ENCODE measurements around the gene CBX4. TPM values are rescaled to one million over a fixed set of nuclear protein-coding genes. Genes with fewer than 3 reads are reported as not detected.

Gene CBX4
- total RNA-seq, 4 donors from 2014 or later, result 11.6 to 15.3 (median 14.4) TPM

GRCh38 chr17:79864617-79865250 is 25.5 kb upstream of the CBX4 start:
- DNase-seq (ENCODE audit: low spot score in 2 of 2), result no peak
- TF ChIP-seq POLR2A (IDR thresholded peaks at IDR 0.05) (no peak), CTCF (IDR thresholded peaks at IDR 0.05) (no peak), EP300 (IDR thresholded peaks at IDR 0.05) (no peak)
- WGBS, 2 donors, result 74 to 78% methylated on average over 20 of the region's 20 CpGs

GRCh38 chr17:79864147-79864546 is 24.9 kb upstream of the CBX4 start:
- Histone ChIP-seq H3K27ac (no peak overlapping the region), H3K36me3 (no peaks in the 10 kb centered on the region), H3K27me3 (peaks cover 0 to 61% of the 10 kb centered on the region in 2 donors), H3K9me3 (no peaks in the 10 kb centered on the region), H3K4me1 (no peaks in the 10 kb centered on the region), H3K4me3 (no peak overlapping the region)
- 74 to 75% methylated on average over 9 of the region's 9 CpGs for WGBS, 2 donors
- DNase-seq (ENCODE audit: low spot score in 2 of 2), result no peak
- TF ChIP-seq EP300 (IDR thresholded peaks at IDR 0.05), result no peak
- no peak for TF ChIP-seq POLR2A (IDR thresholded peaks at IDR 0.05)
- TF ChIP-seq CTCF (IDR thresholded peaks at IDR 0.05), result no peak

More at GRCh38 chr17:79864617-79865250, 25.5 kb upstream of the CBX4 start:
- Histone ChIP-seq H3K36me3 (no peaks in the 10 kb centered on the region), H3K4me1 (no peaks in the 10 kb centered on the region), H3K27ac (no peak overlapping the region), H3K9me3 (no peaks in the 10 kb centered on the region), H3K4me3 (no peak overlapping the region), H3K27me3 (peaks cover 0 to 64% of the 10 kb centered on the region in 2 donors)

GRCh38 chr17:79862771-79863440 is 23.7 kb upstream of the CBX4 start:
- WGBS, 2 donors, result 72 to 75% methylated on average over 12 of the region's 13 CpGs
- H3K36me3 ChIP-seq, result no peaks in the 10 kb centered on the region

GRCh38 chr17:79862238-79862637 is 23.0 kb upstream of the CBX4 start:
- Histone ChIP-seq H3K27me3 (peaks cover 0 to 71% of the 10 kb centered on the region in 2 donors), H3K4me3 (no peak overlapping the region), H3K36me3 (no peaks in the 10 kb centered on the region), H3K4me1 (no peaks in the 10 kb centered on the region), H3K9me3 (no peaks in the 10 kb centered on the region), H3K27ac (no peak overlapping the region)
- 25 to 44% methylated on average over 5 of the region's 5 CpGs for WGBS, 2 donors
- no peak for DNase-seq (ENCODE audit: low spot score in 2 of 2)
- TF ChIP-seq CTCF (IDR thresholded peaks at IDR 0.05) (no peak), EP300 (IDR thresholded peaks at IDR 0.05) (no peak), POLR2A (IDR thresholded peaks at IDR 0.05) (no peak)

More at GRCh38 chr17:79862771-79863440, 23.7 kb upstream of the CBX4 start:
- Histone ChIP-seq H3K9me3 (no peaks in the 10 kb centered on the region), H3K27ac (no peak overlapping the region), H3K4me3 (no peak overlapping the region), H3K4me1 (no peaks in the 10 kb centered on the region), H3K27me3 (peaks cover 0 to 69% of the 10 kb centered on the region in 2 donors)
- no peak for DNase-seq (ENCODE audit: low spot score in 2 of 2)
- no peak for TF ChIP-seq POLR2A (IDR thresholded peaks at IDR 0.05)
- TF ChIP-seq EP300 (IDR thresholded peaks at IDR 0.05), result no peak
- no peak for TF ChIP-seq CTCF (IDR thresholded peaks at IDR 0.05)
